ENCODE results near the gene PDZD2.

DNA sequence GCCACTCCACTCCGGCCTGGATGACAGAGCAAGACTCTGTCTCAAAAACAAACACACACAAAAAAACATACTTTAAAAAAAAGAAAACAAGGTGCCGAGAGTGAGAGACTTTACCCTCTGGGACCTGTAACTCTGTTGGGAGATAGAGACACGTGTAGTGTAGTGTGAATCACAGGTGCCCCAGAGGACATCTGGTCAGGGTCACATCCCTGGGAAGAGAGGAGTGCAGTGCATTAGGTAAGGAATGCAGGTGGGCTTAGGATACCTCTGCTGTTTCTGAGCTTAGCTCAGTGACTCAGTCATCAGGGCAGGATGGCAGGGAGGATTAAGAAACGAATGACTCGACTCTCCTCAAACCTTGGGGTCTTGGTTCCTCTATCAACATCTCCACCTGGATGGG lies 360.5 kb downstream of the PDZD2 start:
- no peak for TF ChIP-seq POLR2A (IDR thresholded peaks at IDR 0.05; ENCODE audit: low read depth, low read length)
- TF ChIP-seq EZH2 (IDR thresholded peaks at IDR 0.05; ENCODE audit: borderline replicate concordance, low read depth, low read length, severe bottlenecking), result no peak
- TF ChIP-seq, protein P1, sequence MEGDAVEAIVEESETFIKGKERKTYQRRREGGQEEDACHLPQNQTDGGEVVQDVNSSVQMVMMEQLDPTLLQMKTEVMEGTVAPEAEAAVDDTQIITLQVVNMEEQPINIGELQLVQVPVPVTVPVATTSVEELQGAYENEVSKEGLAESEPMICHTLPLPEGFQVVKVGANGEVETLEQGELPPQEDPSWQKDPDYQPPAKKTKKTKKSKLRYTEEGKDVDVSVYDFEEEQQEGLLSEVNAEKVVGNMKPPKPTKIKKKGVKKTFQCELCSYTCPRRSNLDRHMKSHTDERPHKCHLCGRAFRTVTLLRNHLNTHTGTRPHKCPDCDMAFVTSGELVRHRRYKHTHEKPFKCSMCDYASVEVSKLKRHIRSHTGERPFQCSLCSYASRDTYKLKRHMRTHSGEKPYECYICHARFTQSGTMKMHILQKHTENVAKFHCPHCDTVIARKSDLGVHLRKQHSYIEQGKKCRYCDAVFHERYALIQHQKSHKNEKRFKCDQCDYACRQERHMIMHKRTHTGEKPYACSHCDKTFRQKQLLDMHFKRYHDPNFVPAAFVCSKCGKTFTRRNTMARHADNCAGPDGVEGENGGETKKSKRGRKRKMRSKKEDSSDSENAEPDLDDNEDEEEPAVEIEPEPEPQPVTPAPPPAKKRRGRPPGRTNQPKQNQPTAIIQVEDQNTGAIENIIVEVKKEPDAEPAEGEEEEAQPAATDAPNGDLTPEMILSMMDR (IDR thresholded peaks at IDR 0.05; ENCODE audit: extremely low read depth in 1 of 2, insufficient read depth in 1 of 2, low read depth in 1 of 2, low read length in 2 of 2), result no peak

All from endothelial cell of umbilical vein (primary cell).